Kidney glomerular epithelial cell (primary cell): Measurements from ENCODE around the gene THTPA.
A peak's percentile ranks its signal among the peaks of the same experiment; 100 is the strongest.

Source experiments
- DNase-seq: peaks from one replicate; lab custom pipeline; 2025; lab: John Stamatoyannopoulos, UW

THTPA gene

GRCh38 chr14:23551266-23552028 lies 4.6 kb upstream of the THTPA start, which contains the start of gene ZFHX2:
TSS of gene ZFHX2 (minus strand) at chr14:23551765. CDS start at chr14:23535325, 16,440 bp downstream.
- DNase-seq, result peak; percentile 83

GRCh38 chr14:23555533-23555881 lies 564 bp upstream of the THTPA start:
- no peak for DNase-seq

- no peak for DNase-seq
Measured at GRCh38 chr14:23556700-23557440, 799 bp downstream of the THTPA start.

- no peak for DNase-seq
Measured at GRCh38 chr14:23557521-23557920, 1.4 kb downstream of the THTPA start.

GRCh38 chr14:23557946-23558345 lies 1.9 kb downstream of the THTPA start:
- no peak for DNase-seq

- DNase-seq, result no peak
Measured at GRCh38 chr14:23558346-23559009, 2.4 kb downstream of the THTPA start.

- DNase-seq, result no peak
Measured at GRCh38 chr14:23559010-23559925, 3.2 kb downstream of the THTPA start.

GRCh38 chr14:23559926-23560520 lies 4.0 kb downstream of the THTPA start:
- DNase-seq, result no peak

- DNase-seq, result no peak
Measured at GRCh38 chr14:23561259-23561658, 5.2 kb downstream of the THTPA start.

- DNase-seq, result no peak
Measured at GRCh38 chr14:23561873-23562821, 6.1 kb downstream of the THTPA start.

- no peak for DNase-seq
Measured at GRCh38 chr14:23562822-23563472, 6.9 kb downstream of the THTPA start.

GRCh38 chr14:23563473-23564180 lies 7.6 kb downstream of the THTPA start:
- DNase-seq, result no peak

- DNase-seq, result no peak
Measured at GRCh38 chr14:23564181-23564812, 8.2 kb downstream of the THTPA start.

- DNase-seq, result no peak
Measured at GRCh38 chr14:23564876-23565275, 8.8 kb downstream of the THTPA start.

GRCh38 chr14:23565626-23566025 lies 9.6 kb downstream of the THTPA start:
- DNase-seq, result no peak

- no peak for DNase-seq
Measured at GRCh38 chr14:23566112-23566777, 10.2 kb downstream of the THTPA start.

- no peak for DNase-seq
Measured at GRCh38 chr14:23566778-23567185, 10.7 kb downstream of the THTPA start.
